Left lung (tissue), 10 donors: ENCODE measurements around the gene TRPC4AP. TPM values are rescaled to one million over a fixed set of nuclear protein-coding genes. Genes with fewer than 3 reads are reported as not detected.
"Not testable (repeated sequence)": the region's sequence is repeated elsewhere in the genome, so short reads cannot be mapped to it uniquely, and the experiment has no call there.

ENCODE experiments used
- ATAC-seq: fragments of 200-7000 bp; cut with Tn5 transposase; one replicate; pipeline ENCODE4 v1.9.1; 2020; ENCODE audit warnings: moderate library complexity
- DNase-seq, 4 donors: peaks; one replicate each; pipeline ENCODE4 v3.0.0-alpha.2; 2013 to 2020
- H3K27ac ChIP-seq, 2 donors: fragments of 200-600 bp; sonication (generic) in 1 of 2; one replicate each; pipeline versions ENCODE4 v1.5.0 to v1.8.0; 2020 to 2021
- H3K27me3 ChIP-seq, 2 donors: fragments of 200-600 bp; sonication (generic) in 1 of 2; one replicate each; pipeline versions ENCODE4 v1.5.0 to v1.8.0; 2020 to 2021
- H3K36me3 ChIP-seq, 2 donors: fragments of 200-600 bp; sonication (generic) in 1 of 2; one replicate each; pipeline versions ENCODE4 v1.5.0 to v1.8.0; 2020 to 2021
- H3K4me1 ChIP-seq, 2 donors: fragments of 200-600 bp; one replicate each; pipeline ENCODE4 v1.8.0; 2021
- H3K4me3 ChIP-seq, 2 donors: fragments of 200-600 bp; sonication (generic) in 1 of 2; one replicate each; pipeline versions ENCODE4 v1.5.0 to v1.8.0; 2020 to 2021; ENCODE audit warnings: mild to moderate bottlenecking in 1 of 2
- H3K9me3 ChIP-seq, 2 donors: fragments of 200-600 bp; sonication (generic) in 1 of 2; one replicate each; pipeline versions ENCODE4 v1.5.0 to v1.8.0; 2020 to 2021
- CTCF ChIP-seq, 2 donors: fragments of 200-600 bp; sonication (generic) in 1 of 2; IDR thresholded peaks; one replicate each; pipeline versions ENCODE4 v1.5.0 to v1.8.0; 2021; ENCODE audit warnings: antibody characterized with exemption in 2 of 2
- intact Hi-C, 2 donors: fragments of 100-400 bp; cut with DNase I; formaldehyde crosslinking; loops; one replicate each; pipeline versions ENCODE4 v1.11.2 to v1.14.2; 2022
- polyA plus RNA-seq, 6 donors: library from polyadenylated mRNA; unstranded; fragments of 120-200 nt; gene quantifications; one replicate each; pipeline ENCODE4 v1.2.1, GENCODE V29; 2013; ENCODE audit not compliant: insufficient read length in 6 of 6
- total RNA-seq, 2 donors: library from RNA; stranded (reverse); fragmentation: NEBNext Ultra II Directional; extraction: Animal tissue kit (Norgen Biotek cat#: 25700); gene quantifications; one replicate each; pipeline ENCODE4 v1.2.1, GENCODE V29; 2021
- donor health status: DM: no; HTN: yes; CAD: no.
- donor health status: DM: no; HTN: no; CAD: no.

Gene TRPC4AP
- total and polyA plus RNA-seq, 8 donors: 57.8 to 70.8 (median 67.0) TPM

- DNase-seq (no peak), ATAC-seq (peak; percentile 66)
- intact Hi-C loops: no loop called here
- Histone ChIP-seq H3K4me1 (peaks cover 8 to 21% of the 10 kb centered on the region in 2 donors), H3K4me3 (no peak overlapping the region), H3K36me3 (peaks cover 0 to 26% of the 10 kb centered on the region in 2 donors), H3K27me3 (no peaks in the 10 kb centered on the region), H3K9me3 (no peaks in the 10 kb centered on the region), H3K27ac (no peak overlapping the region)
- TF ChIP-seq CTCF (IDR thresholded peaks at IDR 0.05): no peak
Measured at GRCh38 chr20:35077341-35077740, 15.3 kb downstream of the TRPC4AP start.

GRCh38 chr20:35071436-35072153, 21.0 kb downstream of the TRPC4AP start:
- H3K4me3 ChIP-seq, H3K27ac ChIP-seq, intact Hi-C loops, DNase-seq, ATAC-seq, H3K27me3 ChIP-seq, H3K9me3 ChIP-seq: not testable (repeated sequence)
- H3K4me1 ChIP-seq: peaks cover 0 to 11% of the 10 kb centered on the region in 2 donors
- H3K36me3 ChIP-seq: peaks cover 0 to 37% of the 10 kb centered on the region in 2 donors

GRCh38 chr20:35066194-35066593, 26.4 kb downstream of the TRPC4AP start:
- TF ChIP-seq CTCF (IDR thresholded peaks at IDR 0.05): no peak
- Histone ChIP-seq H3K9me3 (no peaks in the 10 kb centered on the region), H3K4me1 (peaks cover 0 to 36% of the 10 kb centered on the region in 2 donors), H3K4me3 (no peak overlapping the region), H3K36me3 (peaks cover 0 to 44% of the 10 kb centered on the region in 2 donors), H3K27ac (no peak overlapping the region), H3K27me3 (no peaks in the 10 kb centered on the region)
- DNase-seq (no peak), ATAC-seq (no peak)
- intact Hi-C loops: no loop called here

- peaks cover 0 to 35% of the 10 kb centered on the region in 2 donors for H3K4me1 ChIP-seq
- H3K27ac ChIP-seq: no peak overlapping the region
- intact Hi-C loops: no loop called here
- H3K4me3 ChIP-seq: no peak overlapping the region
- ATAC-seq (no peak), DNase-seq (no peak)
- H3K27me3 ChIP-seq: no peaks in the 10 kb centered on the region
- peaks cover 0 to 39% of the 10 kb centered on the region in 2 donors for H3K36me3 ChIP-seq
- no peaks in the 10 kb centered on the region for H3K9me3 ChIP-seq
- TF ChIP-seq CTCF (IDR thresholded peaks at IDR 0.05): no peak
Measured at GRCh38 chr20:35065181-35065580, 27.4 kb downstream of the TRPC4AP start.

GRCh38 chr20:35063168-35063567, 29.4 kb downstream of the TRPC4AP start:
- ATAC-seq: no peak

More at GRCh38 chr20:35063168-35063567, 29.4 kb downstream of the TRPC4AP start:
- peaks cover 0 to 31% of the 10 kb centered on the region in 2 donors for H3K36me3 ChIP-seq
- TF ChIP-seq CTCF (IDR thresholded peaks at IDR 0.05): no peak
- H3K4me3 ChIP-seq: no peak overlapping the region
- H3K27me3 ChIP-seq: no peaks in the 10 kb centered on the region
- intact Hi-C loops: no loop called here
- peaks cover 0 to 25% of the 10 kb centered on the region in 2 donors for H3K4me1 ChIP-seq
- no peak for DNase-seq
- H3K27ac ChIP-seq: no peak overlapping the region
- no peaks in the 10 kb centered on the region for H3K9me3 ChIP-seq
